ENCODE data around the gene FGF12.

The FGF12 gene

DNA sequence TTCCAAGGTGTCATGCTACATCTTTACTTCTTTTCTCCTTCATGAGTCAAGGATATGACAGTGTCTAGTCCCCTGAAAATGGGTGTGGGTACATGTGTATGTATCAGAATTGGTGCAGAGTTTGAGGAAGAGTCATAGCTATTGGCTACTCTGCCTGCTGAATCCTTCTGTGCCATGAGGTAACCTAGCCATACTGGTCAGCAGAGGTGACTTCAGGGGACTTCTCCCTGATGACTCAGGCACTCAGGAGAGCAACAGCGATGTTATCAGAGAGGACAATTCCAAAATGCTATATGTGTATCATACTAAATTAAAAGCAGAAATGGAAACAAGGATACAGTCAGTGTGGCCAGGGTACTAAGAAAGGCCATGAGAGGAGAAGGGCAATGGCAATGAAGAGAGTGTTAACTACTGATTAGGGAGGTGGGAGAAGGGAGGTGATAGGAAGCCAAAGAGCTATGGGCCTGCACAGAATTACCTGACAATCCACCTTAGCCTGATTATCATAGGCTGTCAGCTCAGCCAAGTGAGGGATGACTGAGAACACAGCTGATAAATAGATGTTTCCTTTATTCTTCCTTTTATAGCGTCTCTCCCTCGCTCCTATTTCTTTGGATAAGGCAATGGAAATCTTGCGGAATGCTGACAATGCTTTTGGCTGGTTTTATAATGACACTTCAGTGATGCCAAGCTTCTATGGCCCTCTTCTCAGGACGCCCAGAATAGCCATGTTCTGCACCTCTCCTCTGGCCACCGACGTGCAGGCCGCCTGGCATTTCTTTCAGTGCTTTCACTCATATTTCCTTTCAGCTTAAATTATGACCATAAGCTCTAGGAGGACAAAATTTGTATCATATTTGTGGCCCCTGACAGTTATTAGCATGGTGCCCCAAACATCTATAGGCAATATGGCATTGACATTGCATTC is 90.6 kb downstream of the FGF12 start:
- no peak for DNase-seq (ENCODE audit: insufficient read length, low spot score)
- TF ChIP-seq, protein P1, sequence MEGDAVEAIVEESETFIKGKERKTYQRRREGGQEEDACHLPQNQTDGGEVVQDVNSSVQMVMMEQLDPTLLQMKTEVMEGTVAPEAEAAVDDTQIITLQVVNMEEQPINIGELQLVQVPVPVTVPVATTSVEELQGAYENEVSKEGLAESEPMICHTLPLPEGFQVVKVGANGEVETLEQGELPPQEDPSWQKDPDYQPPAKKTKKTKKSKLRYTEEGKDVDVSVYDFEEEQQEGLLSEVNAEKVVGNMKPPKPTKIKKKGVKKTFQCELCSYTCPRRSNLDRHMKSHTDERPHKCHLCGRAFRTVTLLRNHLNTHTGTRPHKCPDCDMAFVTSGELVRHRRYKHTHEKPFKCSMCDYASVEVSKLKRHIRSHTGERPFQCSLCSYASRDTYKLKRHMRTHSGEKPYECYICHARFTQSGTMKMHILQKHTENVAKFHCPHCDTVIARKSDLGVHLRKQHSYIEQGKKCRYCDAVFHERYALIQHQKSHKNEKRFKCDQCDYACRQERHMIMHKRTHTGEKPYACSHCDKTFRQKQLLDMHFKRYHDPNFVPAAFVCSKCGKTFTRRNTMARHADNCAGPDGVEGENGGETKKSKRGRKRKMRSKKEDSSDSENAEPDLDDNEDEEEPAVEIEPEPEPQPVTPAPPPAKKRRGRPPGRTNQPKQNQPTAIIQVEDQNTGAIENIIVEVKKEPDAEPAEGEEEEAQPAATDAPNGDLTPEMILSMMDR (IDR thresholded peaks at IDR 0.05; ENCODE audit: insufficient read depth, missing control alignments), result no peak
- FAIRE-seq, result no peak

DNA sequence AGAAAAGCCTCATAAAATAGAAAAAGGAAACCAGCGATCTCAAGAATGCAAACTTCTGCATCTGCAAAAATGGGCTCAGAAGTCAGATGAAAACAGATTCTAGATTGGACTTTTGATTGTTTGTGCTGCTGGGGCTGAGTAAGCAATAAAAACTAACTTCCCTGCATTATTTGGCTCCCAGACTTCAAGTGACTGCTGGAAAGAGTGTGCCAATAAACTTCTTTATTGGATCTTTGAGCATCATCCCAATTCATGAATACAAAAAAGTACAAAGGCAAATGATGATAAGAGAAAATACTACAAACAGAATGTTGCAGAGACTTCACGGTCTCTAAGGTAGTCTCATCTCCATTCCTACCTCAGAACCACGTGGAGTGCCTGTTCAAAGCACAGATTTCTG is 97.9 kb downstream of the FGF12 start:
- TF ChIP-seq, protein P1 (IDR thresholded peaks at IDR 0.05; ENCODE audit: insufficient read depth, missing control alignments), result no peak
- no peak for DNase-seq (ENCODE audit: insufficient read length, low spot score)
- no peak for FAIRE-seq

DNA sequence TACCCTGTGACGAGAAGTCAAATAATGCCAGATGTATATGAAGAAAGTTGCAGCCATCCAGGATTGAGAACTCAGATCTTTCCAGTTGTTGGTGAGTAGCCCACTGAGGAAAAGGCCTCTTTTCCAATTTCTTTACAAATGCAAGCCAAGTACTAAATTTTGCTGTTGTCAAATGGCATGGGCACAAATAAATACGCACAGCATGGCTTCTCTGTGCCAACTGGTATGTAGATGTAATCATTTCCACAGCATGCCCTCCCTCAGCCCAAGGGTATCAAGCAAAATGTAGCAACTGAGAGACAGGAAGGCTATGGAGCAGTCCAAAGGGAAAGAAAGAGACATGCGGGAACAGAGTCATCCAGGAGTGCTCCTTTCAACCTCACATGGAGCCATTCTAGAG is 105.4 kb downstream of the FGF12 start:
- FAIRE-seq, result no peak

DNA sequence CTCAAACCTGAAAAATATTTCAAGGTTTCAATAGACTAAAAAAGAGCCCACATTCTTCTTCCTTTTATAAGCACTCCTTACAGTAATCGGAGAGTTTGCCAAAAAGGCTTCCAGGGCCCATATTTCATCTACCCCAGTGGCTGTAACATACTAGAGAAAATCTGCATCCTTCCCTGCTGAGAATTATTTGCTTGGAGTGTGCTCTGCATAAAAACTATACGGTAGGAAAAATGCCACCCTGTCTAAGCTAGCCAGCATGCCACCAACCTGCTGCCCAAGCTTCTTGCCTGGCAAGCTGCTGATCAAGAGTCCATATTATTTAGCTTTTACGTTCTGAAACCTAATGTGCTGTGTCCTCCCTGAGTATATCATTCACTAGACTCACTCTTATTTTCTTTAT is 107.1 kb downstream of the FGF12 start:
- FAIRE-seq, result no peak
- no peak for DNase-seq (ENCODE audit: insufficient read length, low spot score)
- TF ChIP-seq, protein P1 (IDR thresholded peaks at IDR 0.05; ENCODE audit: insufficient read depth, missing control alignments), result no peak

More for the DNA sequence above, 105.4 kb downstream of the FGF12 start:
- TF ChIP-seq, protein P1 (IDR thresholded peaks at IDR 0.05; ENCODE audit: insufficient read depth, missing control alignments), result no peak
- no peak for DNase-seq (ENCODE audit: insufficient read length, low spot score)

DNA sequence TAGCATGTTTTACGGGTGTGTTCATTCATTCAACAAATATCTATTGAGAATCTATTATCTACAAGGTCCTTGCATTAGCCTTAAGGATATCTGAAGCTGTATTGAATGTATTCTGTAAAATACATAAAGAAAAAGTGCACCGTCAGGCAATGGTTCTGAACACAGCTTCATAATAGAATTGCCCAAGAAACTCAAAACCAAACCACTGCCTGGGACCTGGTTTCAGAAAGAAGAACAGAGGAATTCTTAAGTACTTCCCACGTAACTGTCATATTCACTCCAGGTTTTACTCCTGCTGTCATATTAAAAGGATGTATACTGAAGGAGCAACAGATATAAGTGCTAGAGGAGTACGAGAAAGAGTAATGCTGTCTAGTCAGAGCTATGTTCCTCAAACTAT is 115.9 kb downstream of the FGF12 start:
- DNase-seq (ENCODE audit: insufficient read length, low spot score) (no peak), FAIRE-seq (no peak)
- TF ChIP-seq, protein P1 (IDR thresholded peaks at IDR 0.05; ENCODE audit: insufficient read depth, missing control alignments), result no peak

DNA sequence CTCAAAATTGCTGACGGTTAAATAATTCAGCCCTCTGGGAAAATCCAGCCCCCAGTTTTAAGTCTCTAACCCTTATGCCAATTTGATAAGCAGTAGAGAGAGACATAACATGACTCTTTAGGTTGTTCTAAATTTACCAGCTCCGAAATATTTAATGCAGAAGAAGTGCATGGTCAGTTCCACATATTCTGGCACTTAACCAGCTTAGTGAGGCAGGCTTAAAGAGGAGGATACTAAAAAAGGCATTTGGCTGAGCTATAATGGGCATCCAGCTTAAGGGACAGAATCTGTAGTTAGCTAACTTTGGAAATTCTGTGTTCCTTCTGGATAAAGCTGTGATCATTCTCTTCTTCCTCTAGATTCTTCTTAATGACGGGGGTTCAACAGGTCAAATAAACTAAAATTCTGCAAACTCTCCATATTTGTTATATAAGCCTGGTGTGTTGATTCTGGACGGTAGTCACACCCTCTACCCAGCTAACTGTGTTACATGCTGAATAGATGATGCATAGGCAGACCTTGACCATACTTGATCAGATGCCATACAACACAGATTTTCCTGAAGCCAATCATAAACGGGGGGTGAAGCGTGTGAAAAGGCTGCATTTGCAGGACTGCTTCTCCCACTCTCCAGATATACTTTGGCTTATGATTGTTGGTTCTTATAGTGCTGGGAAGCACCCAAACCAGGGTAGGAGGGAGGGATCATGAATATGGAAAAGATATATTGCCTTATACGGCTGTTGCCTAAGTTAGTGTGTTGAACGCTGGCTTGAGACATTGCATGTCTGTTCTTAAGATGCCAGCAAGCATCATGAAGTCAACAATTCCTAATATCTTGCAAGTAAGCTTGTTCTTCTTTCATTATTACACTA is 118.4 kb downstream of the FGF12 start:
- FAIRE-seq, result no peak
- TF ChIP-seq, protein P1 (IDR thresholded peaks at IDR 0.05; ENCODE audit: insufficient read depth, missing control alignments), result no peak
- no peak for DNase-seq (ENCODE audit: insufficient read length, low spot score)
